ENCODE measurements around the gene SYTL5. TPM values are rescaled to one million over a fixed set of nuclear protein-coding genes. Genes with fewer than 3 reads are reported as not detected.

SYTL5 gene
- total RNA-seq, 1 donor from 2014 or later = 0.06 TPM

DNA sequence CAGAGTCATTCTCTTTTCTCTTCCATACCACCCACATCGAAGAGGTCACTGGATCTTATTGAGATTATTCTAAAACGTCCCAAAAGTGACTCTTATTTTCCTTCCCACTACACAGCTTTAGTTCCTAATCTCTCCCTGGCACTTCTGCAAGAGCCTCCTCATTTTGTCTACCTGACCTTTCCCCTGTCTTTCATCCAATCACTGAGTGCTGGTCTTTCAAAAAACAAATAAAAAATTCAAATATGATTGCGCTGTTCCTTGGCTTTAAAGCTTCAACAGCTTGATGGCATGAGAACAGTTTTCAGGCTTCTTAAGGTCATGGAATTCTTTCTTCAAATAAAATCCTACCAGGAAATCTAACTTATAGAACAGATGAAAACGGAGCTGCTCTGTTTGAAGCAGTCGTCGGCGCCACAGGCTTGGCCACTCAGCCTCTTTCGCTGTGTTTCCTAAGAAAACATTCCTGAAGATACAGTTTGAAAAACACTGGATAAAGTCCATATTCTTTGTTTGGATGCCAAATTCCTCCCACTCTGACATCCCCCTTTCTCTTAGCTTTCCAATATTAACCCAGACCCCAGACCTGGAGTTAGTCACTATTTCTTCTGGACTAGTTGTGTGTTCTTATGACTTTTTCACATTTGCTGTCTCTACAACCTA is 12.5 kb downstream of the SYTL5 start:
- no peak for DNase-seq (ENCODE audit: extremely low read depth, low read depth, low spot score)

DNA sequence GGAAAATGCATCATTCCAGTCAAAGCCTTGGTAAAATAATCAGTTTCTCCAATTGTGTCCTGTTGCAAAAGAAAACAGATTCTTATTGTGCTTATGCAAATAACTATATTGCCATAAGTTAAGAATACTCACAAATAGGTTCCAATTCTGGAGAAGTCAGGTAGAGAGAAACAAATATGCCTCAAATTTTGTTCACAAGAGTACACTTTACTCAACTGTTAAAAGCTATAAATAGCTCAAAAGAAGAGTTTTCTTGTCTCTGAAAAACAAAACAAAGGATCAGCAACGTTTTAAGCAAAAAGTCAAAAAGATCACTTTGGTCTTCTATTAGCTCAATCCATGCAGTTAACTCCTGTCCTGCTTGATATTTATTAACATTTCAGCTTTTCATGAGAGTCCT is 21.9 kb downstream of the SYTL5 start:
- no peak for DNase-seq (ENCODE audit: extremely low read depth, low read depth, low spot score)

- no peak for DNase-seq (ENCODE audit: extremely low read depth, low read depth, low spot score)
These were observed 30.1 kb downstream of the SYTL5 start for GRCh38 chrX:38036466-38036865.

GRCh38 chrX:38038501-38038900 is 32.1 kb downstream of the SYTL5 start:
- DNase-seq (ENCODE audit: extremely low read depth, low read depth, low spot score) = no peak

DNA sequence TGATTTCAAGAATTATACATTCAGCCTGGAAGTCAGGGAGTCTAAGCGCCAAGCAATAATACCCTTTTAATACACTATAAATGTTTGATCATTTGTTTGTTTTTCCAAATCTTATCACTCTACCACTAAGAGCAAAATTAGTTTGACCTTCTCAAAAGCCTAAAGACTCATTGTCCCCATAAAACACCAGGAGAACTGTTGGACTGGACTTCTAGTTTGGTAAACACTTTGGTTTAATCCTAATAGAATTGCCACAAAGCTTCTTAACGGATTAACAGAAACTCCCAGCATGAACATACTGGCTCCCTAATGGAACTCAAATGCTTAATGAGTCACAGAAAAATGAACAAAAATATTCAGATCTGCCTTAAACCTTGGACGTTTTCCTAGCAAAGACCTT is 34.9 kb downstream of the SYTL5 start:
- DNase-seq (ENCODE audit: extremely low read depth, low read depth, low spot score) = no peak

GRCh38 chrX:38044701-38045100 is 38.3 kb downstream of the SYTL5 start:
- no peak for DNase-seq (ENCODE audit: extremely low read depth, low read depth, low spot score)

DNA sequence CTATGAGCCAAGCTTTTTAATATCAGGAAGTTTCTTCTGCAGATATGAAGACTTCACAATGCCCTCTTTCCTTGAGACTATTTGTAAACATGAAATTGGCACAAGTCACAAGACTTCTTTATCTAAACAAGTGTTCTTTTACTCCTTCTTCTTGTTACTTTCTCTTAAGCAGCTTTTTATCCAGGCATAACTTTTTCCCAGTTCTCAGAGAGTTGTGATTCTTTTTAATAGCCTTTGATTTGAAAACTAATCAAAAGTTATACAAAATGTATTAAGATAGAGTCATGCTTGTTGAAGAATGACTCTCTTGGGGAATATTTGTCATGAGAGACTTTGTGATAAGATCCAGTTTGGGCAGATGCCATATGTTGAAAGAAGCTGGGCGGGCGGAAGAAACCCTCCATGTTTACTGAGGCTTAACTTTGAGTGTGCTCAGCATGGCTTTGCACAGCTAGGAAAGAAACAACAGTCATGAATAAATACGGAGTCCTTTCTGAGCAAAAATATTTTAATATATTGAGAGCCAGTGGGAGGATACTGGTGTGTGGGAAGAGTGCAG is 39.3 kb downstream of the SYTL5 start:
- no peak for DNase-seq (ENCODE audit: extremely low read depth, low read depth, low spot score)

- no peak for DNase-seq (ENCODE audit: extremely low read depth, low read depth, low spot score)
These were observed 42.5 kb downstream of the SYTL5 start for GRCh38 chrX:38048886-38049285.

DNA sequence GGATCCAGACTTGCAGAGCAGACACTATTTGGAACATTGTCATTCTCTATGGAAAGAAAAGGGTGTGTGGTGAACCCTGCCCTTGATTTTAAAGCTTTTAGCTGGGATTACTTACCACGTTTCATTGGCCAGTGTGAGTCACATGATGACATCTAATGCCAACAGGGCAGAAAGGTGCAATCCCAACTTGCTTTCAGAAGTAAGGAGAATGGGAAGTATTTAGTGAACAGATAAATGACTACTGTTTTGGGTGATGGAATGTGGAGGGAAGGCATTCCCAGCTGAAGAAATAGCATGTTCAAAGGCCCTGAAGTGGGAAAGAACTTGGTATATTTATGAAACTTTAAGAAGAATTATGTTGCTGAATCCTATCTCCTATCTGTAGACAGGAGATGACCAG is 44.5 kb downstream of the SYTL5 start:
- DNase-seq (ENCODE audit: extremely low read depth, low read depth, low spot score) = no peak

DNA sequence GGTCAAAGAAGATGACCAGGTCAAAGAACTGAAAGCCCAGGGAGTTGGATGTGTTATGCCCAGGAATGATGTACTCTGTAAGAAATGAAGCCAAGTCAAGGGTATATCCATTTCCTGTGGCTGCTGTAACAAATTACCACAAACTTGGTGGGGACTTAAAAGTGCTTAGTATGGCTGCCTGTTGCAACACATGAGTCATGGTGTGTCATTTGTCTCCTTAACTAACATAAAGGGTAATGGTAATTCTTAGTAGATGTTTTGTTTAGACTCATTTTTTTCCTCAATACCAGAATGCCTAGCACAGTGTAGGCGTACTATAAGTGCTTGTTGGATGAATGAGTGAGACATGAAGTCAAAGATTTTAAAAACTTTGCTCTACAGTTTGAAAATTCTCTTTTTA is 45.7 kb downstream of the SYTL5 start:
- no peak for DNase-seq (ENCODE audit: extremely low read depth, low read depth, low spot score)

GRCh38 chrX:38055170-38055847 is 49.0 kb downstream of the SYTL5 start:
- no peak for DNase-seq (ENCODE audit: extremely low read depth, low read depth, low spot score)

DNA sequence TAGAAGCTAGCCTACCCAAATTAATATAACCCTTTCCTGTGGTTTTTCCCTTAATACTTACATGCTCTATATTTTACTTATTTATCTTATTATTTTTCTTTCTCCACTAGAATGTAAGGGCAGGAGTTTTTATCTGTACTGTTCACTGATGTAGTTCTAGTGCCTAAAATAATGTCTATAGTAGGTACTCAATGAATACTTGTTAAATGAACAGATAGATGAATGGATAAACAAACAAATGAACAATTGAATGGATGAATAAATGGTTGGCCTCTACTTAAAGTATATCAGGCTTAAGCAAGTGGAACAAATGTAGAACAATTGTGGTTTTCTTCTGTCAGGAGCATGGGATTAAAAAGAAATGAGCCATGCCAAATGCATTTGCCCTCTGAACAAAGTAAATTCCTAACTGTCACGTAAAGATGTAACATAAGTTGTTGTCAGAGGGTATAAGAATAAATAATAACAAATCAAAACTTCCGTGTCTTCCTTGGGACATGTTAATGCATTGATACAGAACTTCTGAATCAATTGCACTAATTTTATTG is 54.1 kb downstream of the SYTL5 start:
- DNase-seq (ENCODE audit: extremely low read depth, low read depth, low spot score) = no peak

- no peak for DNase-seq (ENCODE audit: extremely low read depth, low read depth, low spot score)
These were observed 55.0 kb downstream of the SYTL5 start for GRCh38 chrX:38061335-38061734.

GRCh38 chrX:38066934-38067333 is 60.6 kb downstream of the SYTL5 start:
- DNase-seq (ENCODE audit: extremely low read depth, low read depth, low spot score) = no peak

- no peak for DNase-seq (ENCODE audit: extremely low read depth, low read depth, low spot score)
These were observed 62.9 kb downstream of the SYTL5 start for GRCh38 chrX:38069273-38069672.

DNA sequence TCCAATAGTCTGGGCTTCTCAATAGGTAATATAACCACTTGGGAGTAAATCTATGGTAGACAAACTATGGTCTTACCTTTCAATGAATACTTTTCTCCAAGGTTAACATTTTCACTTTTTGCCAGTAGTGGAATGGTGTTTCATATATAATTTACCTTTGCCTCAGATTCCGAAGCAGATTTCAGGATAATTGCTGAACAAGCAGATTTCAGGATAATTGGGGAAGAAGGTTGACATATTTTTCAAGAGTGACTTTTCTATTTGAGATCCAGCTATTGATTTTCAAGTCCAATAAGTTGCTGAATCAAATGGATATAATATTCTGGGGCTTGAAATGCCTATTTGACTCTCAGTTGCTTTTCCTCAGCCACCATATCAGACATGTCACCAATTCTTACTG is 63.6 kb downstream of the SYTL5 start:
- DNase-seq (ENCODE audit: extremely low read depth, low read depth, low spot score) = no peak

DNA sequence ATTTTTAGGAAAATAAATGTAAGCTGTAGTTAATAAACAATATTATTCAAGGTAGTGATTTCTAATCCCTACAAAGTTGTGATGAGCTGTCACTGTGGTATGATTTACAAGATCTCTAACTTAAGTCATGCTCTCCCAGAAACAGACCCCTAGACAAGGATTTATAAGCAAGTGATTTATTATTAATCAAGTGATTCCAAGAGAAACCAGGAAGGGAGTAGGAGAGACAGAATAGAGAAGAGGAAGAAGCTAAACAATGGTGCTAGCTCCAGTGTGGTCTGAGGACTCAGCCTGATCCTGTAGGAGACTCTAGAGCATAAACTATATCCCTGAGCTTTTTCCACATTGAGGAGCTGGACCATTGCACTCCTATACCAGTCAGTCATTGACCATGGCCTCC is 73.1 kb downstream of the SYTL5 start:
- no peak for DNase-seq (ENCODE audit: extremely low read depth, low read depth, low spot score)

DNA sequence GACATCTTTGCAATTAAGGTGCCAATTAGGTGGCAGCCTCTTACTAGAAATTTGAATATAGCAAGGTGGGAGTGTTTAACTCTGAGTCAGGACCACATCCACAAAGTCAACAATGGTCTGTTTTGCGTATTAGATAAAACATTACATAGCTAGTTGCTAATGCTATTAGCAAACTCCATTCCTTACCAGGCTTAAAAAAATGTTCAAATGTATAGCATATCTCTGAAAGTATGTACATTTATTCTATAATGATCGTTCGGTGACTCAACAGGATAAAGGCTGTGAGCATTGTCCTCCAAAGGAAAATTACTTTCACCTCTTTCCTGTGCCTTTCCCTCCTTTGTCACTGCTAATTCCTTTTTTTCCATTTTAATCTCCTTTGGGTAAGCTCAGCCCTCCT is 74.5 kb downstream of the SYTL5 start:
- DNase-seq (ENCODE audit: extremely low read depth, low read depth, low spot score) = no peak

DNA sequence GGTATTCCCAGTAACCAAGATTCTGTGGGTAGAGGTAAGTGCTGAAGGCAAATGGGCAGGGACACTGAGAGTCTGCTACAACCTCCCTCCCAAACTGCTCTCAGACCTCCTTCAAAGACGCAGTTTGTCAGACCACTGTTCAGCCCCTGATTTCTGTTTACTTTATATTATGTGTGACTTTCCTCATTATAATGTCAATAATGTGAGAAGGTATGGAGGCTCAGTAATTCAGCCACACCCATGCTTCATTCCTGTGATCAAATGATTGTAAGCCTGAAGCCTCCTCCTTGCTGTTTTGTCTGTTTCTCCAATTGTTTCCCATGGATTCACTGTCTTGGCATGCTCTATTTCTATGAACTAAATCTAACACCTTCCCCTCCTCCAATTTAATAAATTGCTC is 75.6 kb downstream of the SYTL5 start:
- DNase-seq (ENCODE audit: extremely low read depth, low read depth, low spot score) = no peak

DNA sequence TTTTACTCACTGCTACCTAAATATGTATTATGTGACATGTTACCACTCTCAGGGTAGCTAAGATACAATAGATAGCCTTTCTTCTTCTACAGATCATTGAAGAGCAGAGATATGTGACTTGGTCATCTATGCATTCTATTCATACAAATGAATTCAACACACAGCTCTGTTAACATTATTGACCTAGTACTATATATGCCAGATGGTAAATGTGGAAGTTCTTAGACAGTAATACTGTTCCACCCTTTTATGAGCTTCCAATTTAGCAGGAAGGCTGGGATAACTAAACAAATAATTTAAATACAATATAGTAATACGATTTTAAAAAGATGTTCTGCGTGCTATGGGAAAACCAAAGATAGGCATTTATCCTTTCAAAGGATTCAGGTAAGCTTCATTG is 76.0 kb downstream of the SYTL5 start:
- no peak for DNase-seq (ENCODE audit: extremely low read depth, low read depth, low spot score)

DNA sequence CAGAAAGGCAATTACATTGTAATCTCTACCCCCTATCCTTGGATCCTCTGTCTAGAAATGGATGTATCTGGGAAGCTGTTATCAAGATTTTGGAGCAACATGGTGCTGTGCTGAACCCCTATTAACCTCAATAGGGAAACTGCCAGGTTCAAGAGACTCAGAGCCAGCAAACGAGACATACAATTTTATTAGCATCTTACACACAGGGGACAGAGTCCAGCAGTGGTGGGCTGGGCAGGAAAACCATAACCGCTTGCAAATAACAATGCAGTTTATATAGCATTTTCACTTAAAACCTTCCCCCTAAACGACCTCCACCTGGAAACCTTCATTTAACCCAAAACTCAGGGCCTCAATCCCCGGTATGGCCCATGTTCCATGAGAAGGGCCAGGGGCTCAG is 79.5 kb downstream of the SYTL5 start:
- no peak for DNase-seq (ENCODE audit: extremely low read depth, low read depth, low spot score)

All from glomerular endothelial cell (primary cell).